A549 (cell line): ENCODE measurements around the gene DYRK2.

Experiments used
- ATOH8 ChIP-seq: fragments of 250-450 bp; sonication (Bioruptor Pico); IDR thresholded peaks from 2 replicates; pipeline ENCODE4 v1.5.0; 2020; ENCODE audit warnings: low read depth, mild to moderate bottlenecking, moderate library complexity
- CTCF ChIP-seq: fragments of >200 bp; sonication (Bioruptor Twin); formaldehyde crosslinking; IDR thresholded peaks from 3 replicates; pipeline ENCODE4 v1.5.1; 2016
- EP300 ChIP-seq, 2 experiments: fragments of >200 bp; sonication (Bioruptor Twin); formaldehyde crosslinking; IDR thresholded peaks; 2 replicates in 1 of 2; 3 replicates in 1 of 2; pipeline ENCODE4 v1.6.1; 2016 to 2017

- TF ChIP-seq EP300 (IDR thresholded peaks at IDR 0.05), result no peak
- no peak for TF ChIP-seq CTCF
- no peak for TF ChIP-seq ATOH8 (CRISPR knock-in tag)
These were observed 1.2 kb downstream of the DYRK2 start for GRCh38 chr12:67649570-67650387.
